ENCODE results near the gene TRIM59.

The TRIM59 gene

DNA sequence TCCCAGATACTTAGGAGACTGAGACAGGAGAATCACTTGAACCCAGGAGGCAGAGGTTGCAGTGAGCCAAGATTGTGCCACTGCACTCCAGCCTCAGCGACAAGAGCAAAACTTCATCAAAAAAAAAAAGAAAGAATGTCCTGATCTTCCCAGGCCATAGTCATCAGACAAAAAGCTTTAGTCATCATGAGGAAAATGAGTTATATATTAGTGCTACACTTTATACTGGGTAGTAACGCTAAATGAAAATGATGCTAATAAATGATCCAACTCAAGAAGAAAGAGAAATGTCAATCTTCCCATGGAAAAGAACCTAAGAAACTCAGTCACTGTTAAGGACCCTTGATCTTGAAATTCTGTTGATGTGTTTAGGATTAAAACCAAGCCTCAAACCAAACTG lies 26.3 kb upstream of the TRIM59 start:
- no peak overlapping the region for H3K27ac ChIP-seq (ENCODE audit: low read depth, low read length)
- H3K36me3 ChIP-seq (ENCODE audit: control insufficient read depth in 5 of 5, insufficient read depth in 5 of 5, low read length in 5 of 5), result no peaks in the 10 kb centered on the region
- H3K4me3 ChIP-seq (ENCODE audit: low read depth in 1 of 5, low read length in 5 of 5), result no peak overlapping the region
- H3K9ac ChIP-seq (ENCODE audit: low read length in 5 of 5), result no peak overlapping the region
- H3K9me3 ChIP-seq (ENCODE audit: control insufficient read depth in 5 of 5, low read length in 5 of 5), result peaks cover 0 to 4% (median 3%) of the 10 kb centered on the region in 5 donors
- peaks cover 0 to 3% (median 0%) of the 10 kb centered on the region in 5 donors for H3K4me1 ChIP-seq (ENCODE audit: control insufficient read depth in 5 of 5, insufficient read depth in 5 of 5, low read length in 5 of 5)
- no peaks in the 10 kb centered on the region for H3K27me3 ChIP-seq (ENCODE audit: control insufficient read depth in 5 of 5, insufficient read depth in 4 of 5, low read length in 5 of 5)

DNA sequence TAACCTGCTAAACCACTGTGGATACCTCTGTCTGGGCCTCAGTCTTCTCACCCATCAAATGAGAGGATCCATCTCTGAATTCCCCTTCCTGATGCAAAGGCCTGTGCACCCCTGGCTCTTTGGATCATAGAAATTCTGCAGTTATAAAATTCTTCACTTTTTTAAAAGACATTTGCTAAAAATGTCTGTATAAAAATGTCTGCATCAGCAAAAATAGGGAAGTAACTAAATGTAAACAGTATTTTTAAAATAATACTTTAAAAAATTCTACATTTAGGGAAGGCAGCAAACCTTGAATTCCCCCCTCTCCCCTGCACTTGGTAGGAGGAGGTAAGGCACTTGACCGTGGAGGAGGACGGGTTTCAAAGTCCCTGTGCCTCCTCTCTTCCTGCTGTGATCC lies 25.6 kb upstream of the TRIM59 start:
- Histone ChIP-seq H3K4me3 (ENCODE audit: low read depth in 1 of 5, low read length in 5 of 5) (no peak overlapping the region), H3K4me1 (ENCODE audit: control insufficient read depth in 5 of 5, insufficient read depth in 5 of 5, low read length in 5 of 5) (peaks cover 0 to 3% (median 0%) of the 10 kb centered on the region in 5 donors), H3K27ac (ENCODE audit: low read depth, low read length) (no peak overlapping the region), H3K9ac (ENCODE audit: low read length in 5 of 5) (no peak overlapping the region), H3K27me3 (ENCODE audit: control insufficient read depth in 5 of 5, insufficient read depth in 4 of 5, low read length in 5 of 5) (no peaks in the 10 kb centered on the region), H3K9me3 (ENCODE audit: control insufficient read depth in 5 of 5, low read length in 5 of 5) (peaks cover 0 to 11% (median 6%) of the 10 kb centered on the region in 5 donors), H3K36me3 (ENCODE audit: control insufficient read depth in 5 of 5, insufficient read depth in 5 of 5, low read length in 5 of 5) (no peaks in the 10 kb centered on the region)

DNA sequence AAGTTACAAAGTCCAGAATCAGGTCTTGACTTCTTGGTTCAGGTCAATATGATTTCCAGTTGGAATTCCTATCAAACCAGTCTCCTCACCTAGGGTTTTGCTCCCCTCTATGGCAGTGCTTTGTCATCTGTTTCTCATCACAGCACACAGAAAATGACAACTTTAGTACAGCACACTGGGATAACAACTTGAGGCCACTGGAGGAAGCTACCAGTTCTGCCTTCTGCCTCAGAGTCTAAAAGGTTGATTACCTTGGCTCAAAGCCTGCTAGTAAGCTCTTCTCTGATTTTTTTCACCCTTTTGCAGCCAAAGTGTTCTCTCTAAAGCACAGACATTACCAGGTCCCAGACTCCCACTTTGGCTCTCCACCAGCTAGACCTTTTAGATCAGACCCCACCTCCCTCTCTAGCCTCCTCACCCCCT lies 24.8 kb upstream of the TRIM59 start:
- Histone ChIP-seq H3K9ac (ENCODE audit: low read length in 5 of 5) (no peak overlapping the region), H3K9me3 (ENCODE audit: control insufficient read depth in 5 of 5, low read length in 5 of 5) (peaks cover 0 to 13% (median 6%) of the 10 kb centered on the region in 5 donors), H3K27me3 (ENCODE audit: control insufficient read depth in 5 of 5, insufficient read depth in 4 of 5, low read length in 5 of 5) (no peaks in the 10 kb centered on the region), H3K4me3 (ENCODE audit: low read depth in 1 of 5, low read length in 5 of 5) (no peak overlapping the region), H3K4me1 (ENCODE audit: control insufficient read depth in 5 of 5, insufficient read depth in 5 of 5, low read length in 5 of 5) (peaks cover 0 to 3% (median 0%) of the 10 kb centered on the region in 5 donors), H3K27ac (ENCODE audit: low read depth, low read length) (no peak overlapping the region), H3K36me3 (ENCODE audit: control insufficient read depth in 5 of 5, insufficient read depth in 5 of 5, low read length in 5 of 5) (no peaks in the 10 kb centered on the region)

DNA sequence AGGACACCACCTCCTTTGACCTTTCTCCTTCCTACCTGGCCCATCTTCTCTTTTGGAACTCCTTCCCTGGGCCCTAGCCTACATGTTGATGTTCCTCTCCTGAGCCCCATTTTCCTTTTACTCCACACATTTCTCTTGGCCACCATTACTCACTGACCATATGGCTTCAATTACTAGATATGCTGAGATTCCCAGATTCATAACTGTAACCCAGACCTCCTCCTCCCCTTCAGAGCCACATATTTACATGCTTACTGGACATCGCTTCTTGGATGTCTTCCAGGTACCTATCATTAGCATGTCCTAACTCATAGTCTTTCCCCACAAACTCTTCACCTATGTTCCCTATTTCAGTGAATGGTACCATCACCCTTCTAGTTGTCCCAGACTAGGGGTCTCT lies 24.4 kb upstream of the TRIM59 start:
- Histone ChIP-seq H3K4me1 (ENCODE audit: control insufficient read depth in 5 of 5, insufficient read depth in 5 of 5, low read length in 5 of 5) (peaks cover 0 to 3% (median 0%) of the 10 kb centered on the region in 5 donors), H3K36me3 (ENCODE audit: control insufficient read depth in 5 of 5, insufficient read depth in 5 of 5, low read length in 5 of 5) (no peaks in the 10 kb centered on the region), H3K9ac (ENCODE audit: low read length in 5 of 5) (no peak overlapping the region), H3K27ac (ENCODE audit: low read depth, low read length) (no peak overlapping the region), H3K27me3 (ENCODE audit: control insufficient read depth in 5 of 5, insufficient read depth in 4 of 5, low read length in 5 of 5) (no peaks in the 10 kb centered on the region), H3K4me3 (ENCODE audit: low read depth in 1 of 5, low read length in 5 of 5) (no peak overlapping the region), H3K9me3 (ENCODE audit: control insufficient read depth in 5 of 5, low read length in 5 of 5) (peaks cover 0 to 13% (median 6%) of the 10 kb centered on the region in 5 donors)

DNA sequence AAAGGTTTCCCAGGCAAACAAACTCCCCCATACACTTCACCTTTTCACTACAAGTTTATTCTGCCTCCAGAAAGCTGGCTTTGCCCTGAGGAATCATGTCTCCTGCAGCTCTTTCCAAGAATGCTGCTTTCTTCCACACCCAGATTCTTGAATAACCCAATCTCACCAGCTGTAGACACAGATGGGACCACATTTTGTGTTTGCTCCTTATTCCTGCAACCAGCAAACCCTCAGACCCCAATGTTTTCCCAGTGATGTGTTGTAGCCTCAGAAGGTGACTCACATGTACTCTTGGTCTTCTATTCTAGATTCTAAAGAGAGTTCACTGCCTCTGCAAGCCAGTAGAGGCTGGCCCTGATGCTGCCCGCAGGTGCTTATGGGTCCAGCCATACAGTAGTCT lies 23.6 kb upstream of the TRIM59 start:
- H3K4me1 ChIP-seq (ENCODE audit: control insufficient read depth in 5 of 5, insufficient read depth in 5 of 5, low read length in 5 of 5), result peaks cover 0 to 3% (median 0%) of the 10 kb centered on the region in 5 donors
- no peaks in the 10 kb centered on the region for H3K27me3 ChIP-seq (ENCODE audit: control insufficient read depth in 5 of 5, insufficient read depth in 4 of 5, low read length in 5 of 5)
- H3K9ac ChIP-seq (ENCODE audit: low read length in 5 of 5), result no peak overlapping the region
- H3K36me3 ChIP-seq (ENCODE audit: control insufficient read depth in 5 of 5, insufficient read depth in 5 of 5, low read length in 5 of 5), result no peaks in the 10 kb centered on the region
- H3K4me3 ChIP-seq (ENCODE audit: low read depth in 1 of 5, low read length in 5 of 5), result no peak overlapping the region
- no peak overlapping the region for H3K27ac ChIP-seq (ENCODE audit: low read depth, low read length)
- peaks cover 0 to 13% (median 6%) of the 10 kb centered on the region in 5 donors for H3K9me3 ChIP-seq (ENCODE audit: control insufficient read depth in 5 of 5, low read length in 5 of 5)

DNA sequence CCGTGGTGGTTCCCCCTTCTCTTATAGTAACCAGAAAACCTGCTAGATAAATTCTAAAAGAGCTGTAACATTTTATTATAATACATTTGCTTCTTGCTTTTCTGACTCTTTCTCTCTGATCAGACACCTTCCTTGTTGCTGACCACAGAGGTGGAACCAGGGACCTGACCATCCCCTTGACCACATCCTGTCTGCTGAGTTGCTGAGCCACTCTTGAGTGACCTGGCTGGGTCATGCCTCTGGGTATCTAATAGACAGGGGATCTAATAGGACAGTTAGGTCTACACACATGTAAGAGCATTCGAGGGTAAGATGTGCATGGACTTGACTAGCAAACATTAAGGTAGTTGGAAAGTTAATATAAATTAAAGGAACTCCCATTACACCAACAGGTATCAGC lies 22.8 kb upstream of the TRIM59 start:
- H3K4me1 ChIP-seq (ENCODE audit: control insufficient read depth in 5 of 5, insufficient read depth in 5 of 5, low read length in 5 of 5), result peaks cover 0 to 3% (median 0%) of the 10 kb centered on the region in 5 donors
- peaks cover 0 to 13% (median 6%) of the 10 kb centered on the region in 5 donors for H3K9me3 ChIP-seq (ENCODE audit: control insufficient read depth in 5 of 5, low read length in 5 of 5)
- no peak overlapping the region for H3K4me3 ChIP-seq (ENCODE audit: low read depth in 1 of 5, low read length in 5 of 5)
- H3K27me3 ChIP-seq (ENCODE audit: control insufficient read depth in 5 of 5, insufficient read depth in 4 of 5, low read length in 5 of 5), result no peaks in the 10 kb centered on the region
- H3K9ac ChIP-seq (ENCODE audit: low read length in 5 of 5), result no peak overlapping the region
- no peaks in the 10 kb centered on the region for H3K36me3 ChIP-seq (ENCODE audit: control insufficient read depth in 5 of 5, insufficient read depth in 5 of 5, low read length in 5 of 5)
- H3K27ac ChIP-seq (ENCODE audit: low read depth, low read length), result no peak overlapping the region

DNA sequence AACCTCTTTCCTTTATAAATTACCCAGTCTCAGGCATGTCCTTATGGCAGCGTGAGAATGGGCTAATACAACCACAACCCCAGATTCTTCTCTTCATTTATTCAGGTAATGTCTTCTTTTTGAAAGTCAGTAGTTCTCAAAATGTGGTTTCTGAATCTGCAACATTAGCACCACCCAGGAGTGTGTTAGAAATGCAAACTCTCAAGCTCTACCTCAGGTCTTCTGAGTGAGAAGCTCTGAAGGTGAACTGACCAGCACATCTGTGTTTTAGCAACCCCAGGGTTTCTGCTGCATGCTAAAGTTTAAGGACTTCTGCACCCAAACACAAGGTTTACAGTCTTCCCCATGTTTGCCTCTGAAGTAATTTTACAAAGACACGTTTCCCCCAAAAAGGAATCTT lies 22.3 kb upstream of the TRIM59 start:
- Histone ChIP-seq H3K9me3 (ENCODE audit: control insufficient read depth in 5 of 5, low read length in 5 of 5) (peaks cover 0 to 13% (median 6%) of the 10 kb centered on the region in 5 donors), H3K27ac (ENCODE audit: low read depth, low read length) (no peak overlapping the region), H3K4me1 (ENCODE audit: control insufficient read depth in 5 of 5, insufficient read depth in 5 of 5, low read length in 5 of 5) (peaks cover 0 to 3% (median 0%) of the 10 kb centered on the region in 5 donors), H3K36me3 (ENCODE audit: control insufficient read depth in 5 of 5, insufficient read depth in 5 of 5, low read length in 5 of 5) (no peaks in the 10 kb centered on the region), H3K9ac (ENCODE audit: low read length in 5 of 5) (no peak overlapping the region), H3K27me3 (ENCODE audit: control insufficient read depth in 5 of 5, insufficient read depth in 4 of 5, low read length in 5 of 5) (no peaks in the 10 kb centered on the region), H3K4me3 (ENCODE audit: low read depth in 1 of 5, low read length in 5 of 5) (no peak overlapping the region)

DNA sequence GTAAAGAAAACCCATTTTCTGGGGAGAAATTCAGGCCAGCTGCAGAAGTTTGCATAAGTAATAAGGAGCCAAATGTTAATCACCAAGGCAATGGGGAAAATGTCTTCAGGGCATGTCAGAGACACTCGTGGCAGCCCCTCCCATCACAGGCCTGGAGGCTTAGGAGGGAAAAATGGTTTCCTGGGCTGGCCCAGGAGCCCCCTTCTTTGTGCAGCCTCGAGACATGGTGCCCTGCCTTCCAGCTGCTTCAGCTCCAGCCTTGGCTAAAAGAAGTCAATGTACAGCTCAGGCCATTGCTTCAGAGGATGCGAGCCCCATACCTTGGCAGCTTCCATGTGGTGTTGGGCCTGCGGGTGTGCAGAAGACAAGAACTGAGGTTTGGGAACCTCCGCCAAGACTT lies 20.6 kb upstream of the TRIM59 start:
- H3K36me3 ChIP-seq (ENCODE audit: control insufficient read depth in 5 of 5, insufficient read depth in 5 of 5, low read length in 5 of 5), result no peaks in the 10 kb centered on the region

DNA sequence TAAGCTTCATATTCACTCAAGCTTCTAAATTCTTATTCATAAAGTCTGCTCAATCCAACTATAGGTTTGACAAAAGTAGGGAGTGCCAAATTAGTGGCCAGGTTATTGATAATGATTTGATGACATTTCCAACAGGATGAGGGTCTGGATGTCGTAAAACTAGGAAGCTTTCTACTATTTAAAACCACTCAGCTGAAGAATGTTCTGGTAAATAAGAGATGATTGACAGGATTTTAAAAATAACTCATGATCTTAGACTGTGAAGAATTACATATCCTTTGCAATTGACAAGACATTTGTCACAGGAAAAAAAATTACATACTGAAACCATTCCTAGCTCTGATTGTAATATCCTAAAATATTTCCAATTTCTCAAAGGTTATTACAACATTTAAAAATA lies 15.4 kb upstream of the TRIM59 start:
- Histone ChIP-seq H3K36me3 (ENCODE audit: control insufficient read depth in 5 of 5, insufficient read depth in 5 of 5, low read length in 5 of 5) (no peaks in the 10 kb centered on the region), H3K27me3 (ENCODE audit: control insufficient read depth in 5 of 5, insufficient read depth in 4 of 5, low read length in 5 of 5) (peaks cover 0 to 4% (median 0%) of the 10 kb centered on the region in 5 donors), H3K9ac (ENCODE audit: low read length in 5 of 5) (no peak overlapping the region), H3K4me1 (ENCODE audit: control insufficient read depth in 5 of 5, insufficient read depth in 5 of 5, low read length in 5 of 5) (no peaks in the 10 kb centered on the region), H3K9me3 (ENCODE audit: control insufficient read depth in 5 of 5, low read length in 5 of 5) (peaks cover 0 to under 1% (median 0%) of the 10 kb centered on the region in 5 donors), H3K4me3 (ENCODE audit: low read depth in 1 of 5, low read length in 5 of 5) (no peak overlapping the region), H3K27ac (ENCODE audit: low read depth, low read length) (no peak overlapping the region)

More for the DNA sequence above, 20.6 kb upstream of the TRIM59 start:
- peaks cover 0 to 3% (median 0%) of the 10 kb centered on the region in 5 donors for H3K4me1 ChIP-seq (ENCODE audit: control insufficient read depth in 5 of 5, insufficient read depth in 5 of 5, low read length in 5 of 5)
- no peak overlapping the region for H3K9ac ChIP-seq (ENCODE audit: low read length in 5 of 5)
- H3K27ac ChIP-seq (ENCODE audit: low read depth, low read length), result no peak overlapping the region
- peaks cover 0 to 13% (median 6%) of the 10 kb centered on the region in 5 donors for H3K9me3 ChIP-seq (ENCODE audit: control insufficient read depth in 5 of 5, low read length in 5 of 5)
- H3K27me3 ChIP-seq (ENCODE audit: control insufficient read depth in 5 of 5, insufficient read depth in 4 of 5, low read length in 5 of 5), result no peaks in the 10 kb centered on the region
- H3K4me3 ChIP-seq (ENCODE audit: low read depth in 1 of 5, low read length in 5 of 5), result no peak overlapping the region

DNA sequence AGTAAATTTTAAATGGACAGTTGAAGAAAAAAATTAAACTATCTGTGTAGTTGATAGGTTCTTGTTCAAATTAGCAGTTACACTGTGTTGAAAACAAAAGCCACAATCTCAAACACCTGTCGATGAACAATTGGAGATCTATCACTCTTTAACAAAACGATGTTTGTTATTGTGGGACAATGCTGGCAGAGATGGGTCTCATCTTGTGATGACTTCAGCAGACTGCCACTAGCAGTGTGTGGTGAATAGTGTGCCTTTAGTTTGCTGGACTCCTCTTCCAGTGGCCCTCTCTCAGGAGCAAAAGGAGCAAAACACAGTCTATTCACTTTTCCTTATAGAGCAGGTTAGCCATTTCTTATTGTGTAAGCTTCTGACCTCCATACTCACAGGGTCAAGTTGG lies 14.7 kb upstream of the TRIM59 start:
- Histone ChIP-seq H3K27me3 (ENCODE audit: control insufficient read depth in 5 of 5, insufficient read depth in 4 of 5, low read length in 5 of 5) (peaks cover 0 to 4% (median 0%) of the 10 kb centered on the region in 5 donors), H3K9me3 (ENCODE audit: control insufficient read depth in 5 of 5, low read length in 5 of 5) (no peaks in the 10 kb centered on the region), H3K4me1 (ENCODE audit: control insufficient read depth in 5 of 5, insufficient read depth in 5 of 5, low read length in 5 of 5) (no peaks in the 10 kb centered on the region), H3K36me3 (ENCODE audit: control insufficient read depth in 5 of 5, insufficient read depth in 5 of 5, low read length in 5 of 5) (no peaks in the 10 kb centered on the region), H3K4me3 (ENCODE audit: low read depth in 1 of 5, low read length in 5 of 5) (no peak overlapping the region), H3K27ac (ENCODE audit: low read depth, low read length) (no peak overlapping the region), H3K9ac (ENCODE audit: low read length in 5 of 5) (no peak overlapping the region)

Data from subcutaneous abdominal adipose tissue (tissue), 5 donors.